ENCODE measurements around the gene RAB11FIP3. TPM values are rescaled to one million over a fixed set of nuclear protein-coding genes. Genes with fewer than 3 reads are reported as not detected.

Gene RAB11FIP3
- total and polyA plus RNA-seq, 9 of the 15 experiments (the other 6 are each of a cell fraction or from before 2014, with no cell fraction given) = 0.46 to 13.1 (median 4.3) TPM

DNA sequence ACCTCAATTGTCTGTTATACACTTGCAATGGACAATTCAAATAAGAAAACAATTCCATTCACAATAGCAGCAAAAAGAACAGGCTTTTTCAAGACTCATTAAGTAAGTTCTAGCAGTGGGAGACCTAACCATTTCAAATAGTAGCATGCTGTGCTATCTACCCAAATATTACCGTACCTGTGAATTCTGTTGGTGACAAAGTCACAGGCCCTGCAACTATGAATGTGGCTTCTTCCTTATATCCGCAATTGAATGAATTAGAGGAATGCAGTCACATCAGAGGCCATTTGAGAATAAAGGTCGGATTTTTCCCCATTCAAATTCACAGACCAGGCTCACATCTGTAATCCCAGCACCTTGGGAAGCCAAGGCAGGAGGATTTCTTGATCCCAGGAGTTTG, 29.2 kb upstream of the RAB11FIP3 start:
- ChIA-PET CTCF (ENCODE audit: low intra/inter-chr PET ratio) (no interaction called here), POLR2A (interaction anchor here (0.6 to 1.2 kb wide), 8 partner anchors 9 to 280 kb away, joined by 3 to 5 read pairs (median 3); partner anchors contain the start of genes CAPN15 and METTL26)
- peak overlapping the region; percentile 76 to 94; a peak in 3 of 4 replicates for H3K9ac ChIP-seq (ENCODE audit: insufficient read depth in 1 of 2, low read depth in 2 of 2, low read length in 2 of 2)
- TSS peak; percentile 56 for BruUV-seq (replicated peaks)
- DNase-seq (ENCODE audit: extremely low read depth in 1 of 4, low spot score in 3 of 4) = no peak
- intact Hi-C loops (cut with micrococcal nuclease) = loop anchor here (5.0 to 10.0 kb wide), 3 partner anchors 89 to 286 kb away; partner anchors contain the start of genes JMJD8, RHOT2 and STUB1
- H3K79me2 ChIP-seq (ENCODE audit: control insufficient read depth, insufficient read depth, low read length) = peaks cover 56% of the 10 kb centered on the region
- H3K4me1 ChIP-seq (replicated peaks in 1 of 2; ENCODE audit: control insufficient read depth in 2 of 2, insufficient read depth in 2 of 2, low read length in 2 of 2) = peaks cover 29 to 55% of the 10 kb centered on the region in 2 experiments
- peaks cover 24% of the 10 kb centered on the region for H3K36me3 ChIP-seq (ENCODE audit: control insufficient read depth, insufficient read depth, low read length)
- in situ Hi-C loops (cut with MboI) = loop anchor here (10.0 kb wide), 1 partner anchor 279 kb away; the partner anchor contains the start of gene RHBDL1
- 5% methylated on average over 3 of the region's 3 CpGs for WGBS (ENCODE audit: insufficient coverage, low coverage, missing lambda C conversion rate)
- peak overlapping the region; percentile 70 for H3K4me3 ChIP-seq
- peak overlapping the region; percentile 90 for H3K4me2 ChIP-seq (ENCODE audit: insufficient read depth, low read length)
- H3K9me3 ChIP-seq (replicated peaks; ENCODE audit: control insufficient read depth, insufficient read depth, low read depth, low read length) = peaks cover 3% of the 10 kb centered on the region; the same call in 1 of the 2 replicates
- no peaks in the 10 kb centered on the region for H4K20me1 ChIP-seq (replicated peaks; ENCODE audit: control insufficient read depth, insufficient read depth, low read length)
- H3K27me3 ChIP-seq (ENCODE audit: control insufficient read depth in 2 of 2, insufficient read depth in 2 of 2, low read length in 2 of 2) = no peaks in the 10 kb centered on the region
- FAIRE-seq = no peak
- H3K9me1 ChIP-seq (ENCODE audit: control insufficient read depth, insufficient read depth, low read length) = no peaks in the 10 kb centered on the region
- H2AFZ ChIP-seq (ENCODE audit: low read depth, low read length) = peak overlapping the region; percentile 90
- no peak for ATAC-seq
- H3K27ac ChIP-seq (ENCODE audit: extremely low read depth, low read depth, low read length) = peak overlapping the region; percentile 95
- no peak for TF ChIP-seq JUN (IDR thresholded peaks at IDR 0.05; ENCODE audit: borderline replicate concordance, low read depth, low read length)
- TF ChIP-seq JUN (CRISPR knock-in tag; IDR thresholded peaks at IDR 0.05; ENCODE audit: borderline replicate concordance) = no peak
- TF ChIP-seq SMAD2 (IDR thresholded peaks at IDR 0.05; ENCODE audit: low read depth, low read length) = no peak
- no peak for TF ChIP-seq ATF7 (IDR thresholded peaks at IDR 0.05)
- TF ChIP-seq, protein P1, sequence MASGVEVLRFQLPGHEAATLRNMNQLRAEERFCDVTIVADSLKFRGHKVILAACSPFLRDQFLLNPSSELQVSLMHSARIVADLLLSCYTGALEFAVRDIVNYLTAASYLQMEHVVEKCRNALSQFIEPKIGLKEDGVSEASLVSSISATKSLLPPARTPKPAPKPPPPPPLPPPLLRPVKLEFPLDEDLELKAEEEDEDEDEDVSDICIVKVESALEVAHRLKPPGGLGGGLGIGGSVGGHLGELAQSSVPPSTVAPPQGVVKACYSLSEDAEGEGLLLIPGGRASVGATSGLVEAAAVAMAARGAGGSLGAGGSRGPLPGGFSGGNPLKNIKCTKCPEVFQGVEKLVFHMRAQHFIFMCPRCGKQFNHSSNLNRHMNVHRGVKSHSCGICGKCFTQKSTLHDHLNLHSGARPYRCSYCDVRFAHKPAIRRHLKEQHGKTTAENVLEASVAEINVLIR (CRISPR knock-in tag; IDR thresholded peaks at IDR 0.05) = no peak
- 0 out of 2 replicates have a peak, but pooled peaks have one; percentile 33 for TF ChIP-seq KDM2B (CRISPR knock-in tag; IDR thresholded peaks at IDR 0.05)
- TF ChIP-seq EGR1 (conservative IDR thresholded peaks at IDR 0.05) = no peak
- no peak for TF ChIP-seq TAF15 (IDR thresholded peaks at IDR 0.05; ENCODE audit: low read depth, low read length)
- TF ChIP-seq, protein P2, sequence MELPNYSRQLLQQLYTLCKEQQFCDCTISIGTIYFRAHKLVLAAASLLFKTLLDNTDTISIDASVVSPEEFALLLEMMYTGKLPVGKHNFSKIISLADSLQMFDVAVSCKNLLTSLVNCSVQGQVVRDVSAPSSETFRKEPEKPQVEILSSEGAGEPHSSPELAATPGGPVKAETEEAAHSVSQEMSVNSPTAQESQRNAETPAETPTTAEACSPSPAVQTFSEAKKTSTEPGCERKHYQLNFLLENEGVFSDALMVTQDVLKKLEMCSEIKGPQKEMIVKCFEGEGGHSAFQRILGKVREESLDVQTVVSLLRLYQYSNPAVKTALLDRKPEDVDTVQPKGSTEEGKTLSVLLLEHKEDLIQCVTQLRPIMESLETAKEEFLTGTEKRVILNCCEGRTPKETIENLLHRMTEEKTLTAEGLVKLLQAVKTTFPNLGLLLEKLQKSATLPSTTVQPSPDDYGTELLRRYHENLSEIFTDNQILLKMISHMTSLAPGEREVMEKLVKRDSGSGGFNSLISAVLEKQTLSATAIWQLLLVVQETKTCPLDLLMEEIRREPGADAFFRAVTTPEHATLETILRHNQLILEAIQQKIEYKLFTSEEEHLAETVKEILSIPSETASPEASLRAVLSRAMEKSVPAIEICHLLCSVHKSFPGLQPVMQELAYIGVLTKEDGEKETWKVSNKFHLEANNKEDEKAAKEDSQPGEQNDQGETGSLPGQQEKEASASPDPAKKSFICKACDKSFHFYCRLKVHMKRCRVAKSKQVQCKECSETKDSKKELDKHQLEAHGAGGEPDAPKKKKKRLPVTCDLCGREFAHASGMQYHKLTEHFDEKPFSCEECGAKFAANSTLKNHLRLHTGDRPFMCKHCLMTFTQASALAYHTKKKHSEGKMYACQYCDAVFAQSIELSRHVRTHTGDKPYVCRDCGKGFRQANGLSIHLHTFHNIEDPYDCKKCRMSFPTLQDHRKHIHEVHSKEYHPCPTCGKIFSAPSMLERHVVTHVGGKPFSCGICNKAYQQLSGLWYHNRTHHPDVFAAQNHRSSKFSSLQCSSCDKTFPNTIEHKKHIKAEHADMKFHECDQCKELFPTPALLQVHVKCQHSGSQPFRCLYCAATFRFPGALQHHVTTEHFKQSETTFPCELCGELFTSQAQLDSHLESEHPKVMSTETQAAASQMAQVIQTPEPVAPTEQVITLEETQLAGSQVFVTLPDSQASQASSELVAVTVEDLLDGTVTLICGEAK (IDR thresholded peaks at IDR 0.05) = 0 out of 2 replicates have a peak, but pooled peaks have one; percentile 26
- TF ChIP-seq, protein P2 (CRISPR knock-in tag; IDR thresholded peaks at IDR 0.05) = no peak
- TF ChIP-seq, protein P3, sequence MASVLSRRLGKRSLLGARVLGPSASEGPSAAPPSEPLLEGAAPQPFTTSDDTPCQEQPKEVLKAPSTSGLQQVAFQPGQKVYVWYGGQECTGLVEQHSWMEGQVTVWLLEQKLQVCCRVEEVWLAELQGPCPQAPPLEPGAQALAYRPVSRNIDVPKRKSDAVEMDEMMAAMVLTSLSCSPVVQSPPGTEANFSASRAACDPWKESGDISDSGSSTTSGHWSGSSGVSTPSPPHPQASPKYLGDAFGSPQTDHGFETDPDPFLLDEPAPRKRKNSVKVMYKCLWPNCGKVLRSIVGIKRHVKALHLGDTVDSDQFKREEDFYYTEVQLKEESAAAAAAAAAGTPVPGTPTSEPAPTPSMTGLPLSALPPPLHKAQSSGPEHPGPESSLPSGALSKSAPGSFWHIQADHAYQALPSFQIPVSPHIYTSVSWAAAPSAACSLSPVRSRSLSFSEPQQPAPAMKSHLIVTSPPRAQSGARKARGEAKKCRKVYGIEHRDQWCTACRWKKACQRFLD (CRISPR knock-in tag; IDR thresholded peaks at IDR 0.05) = no peak

All from K562 (cell line).